ENCODE results near the gene PCCA.
"Not testable (repeated sequence)": the region's sequence is repeated elsewhere in the genome, so short reads cannot be mapped to it uniquely, and the experiment has no call there.

The PCCA gene

GRCh38 chr13:100197591-100198365 is 108.9 kb downstream of the PCCA start:
- no peak for DNase-seq

- DNase-seq: no peak
Measured at GRCh38 chr13:100203696-100204367, 114.9 kb downstream of the PCCA start.

GRCh38 chr13:100208002-100208401 is 119.1 kb downstream of the PCCA start:
- DNase-seq: no peak

GRCh38 chr13:100208626-100209025 is 119.7 kb downstream of the PCCA start:
- DNase-seq: no peak

- DNase-seq: no peak
Measured at GRCh38 chr13:100209857-100210825, 121.2 kb downstream of the PCCA start.

GRCh38 chr13:100211016-100211710 is 122.3 kb downstream of the PCCA start:
- DNase-seq: no peak

GRCh38 chr13:100212904-100213553 is 124.1 kb downstream of the PCCA start:
- no peak for DNase-seq

- no peak for DNase-seq
Measured at GRCh38 chr13:100213576-100213975, 124.7 kb downstream of the PCCA start.

GRCh38 chr13:100214886-100215285 is 126.0 kb downstream of the PCCA start:
- no peak for DNase-seq

- no peak for DNase-seq
Measured at GRCh38 chr13:100221166-100221565, 132.3 kb downstream of the PCCA start.

GRCh38 chr13:100223966-100224530 is 135.2 kb downstream of the PCCA start:
- DNase-seq: not testable (repeated sequence)

- no peak for DNase-seq
Measured at GRCh38 chr13:100229603-100230002, 140.7 kb downstream of the PCCA start.

GRCh38 chr13:100230769-100231149 is 141.9 kb downstream of the PCCA start:
- no peak for DNase-seq

GRCh38 chr13:100231176-100231575 is 142.3 kb downstream of the PCCA start:
- DNase-seq: no peak

- no peak for DNase-seq
Measured at GRCh38 chr13:100234006-100234405, 145.1 kb downstream of the PCCA start.

- DNase-seq: no peak
Measured at GRCh38 chr13:100234524-100235136, 145.7 kb downstream of the PCCA start.

- no peak for DNase-seq
Measured at GRCh38 chr13:100235311-100235901, 146.5 kb downstream of the PCCA start.

GRCh38 chr13:100240109-100240779 is 151.4 kb downstream of the PCCA start:
- no peak for DNase-seq

- DNase-seq: no peak
Measured at GRCh38 chr13:100244431-100244830, 155.5 kb downstream of the PCCA start.

GRCh38 chr13:100245104-100245503 is 156.2 kb downstream of the PCCA start:
- DNase-seq: no peak
